EL (cell line): Measurements from ENCODE around the gene DOHH.
"Not testable (repeated sequence)": the region's sequence is repeated elsewhere in the genome, so short reads cannot be mapped to it uniquely, and the experiment has no call there.

Source experiments
- DNase-seq: peaks from one replicate; pipeline ENCODE4 v3.0.0-alpha.2; 2016

The DOHH gene

DNA sequence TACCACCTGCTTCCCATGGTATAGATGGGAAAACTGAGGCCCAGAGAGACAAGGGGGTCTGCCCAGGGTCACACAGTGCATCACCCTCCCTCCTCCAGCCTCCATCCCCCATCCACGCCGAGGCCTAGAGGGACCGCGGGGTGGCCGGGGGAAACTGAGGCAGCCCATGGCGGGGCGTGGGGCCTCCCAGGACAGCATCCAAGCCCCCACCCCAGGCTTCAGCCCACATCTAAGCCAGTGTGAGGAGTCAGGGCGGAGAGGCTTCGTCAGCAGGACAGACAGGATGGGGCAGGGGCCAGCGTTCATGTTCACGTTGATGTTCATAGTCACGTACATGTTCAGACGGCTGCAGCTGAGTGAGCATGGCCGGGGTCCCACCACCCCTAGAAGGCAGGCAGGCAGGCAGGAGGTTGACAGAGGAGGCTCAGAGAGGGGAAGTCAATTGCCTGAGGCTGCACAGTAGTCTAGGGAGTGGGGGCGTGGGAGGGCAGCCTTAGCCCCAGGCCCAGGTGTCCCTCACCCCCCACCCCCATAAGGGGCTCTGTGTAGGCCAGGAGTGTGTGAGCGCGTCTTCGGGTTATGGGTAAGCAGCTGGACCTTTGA lies 43.4 kb downstream of the DOHH start:
- no peak for DNase-seq

DNA sequence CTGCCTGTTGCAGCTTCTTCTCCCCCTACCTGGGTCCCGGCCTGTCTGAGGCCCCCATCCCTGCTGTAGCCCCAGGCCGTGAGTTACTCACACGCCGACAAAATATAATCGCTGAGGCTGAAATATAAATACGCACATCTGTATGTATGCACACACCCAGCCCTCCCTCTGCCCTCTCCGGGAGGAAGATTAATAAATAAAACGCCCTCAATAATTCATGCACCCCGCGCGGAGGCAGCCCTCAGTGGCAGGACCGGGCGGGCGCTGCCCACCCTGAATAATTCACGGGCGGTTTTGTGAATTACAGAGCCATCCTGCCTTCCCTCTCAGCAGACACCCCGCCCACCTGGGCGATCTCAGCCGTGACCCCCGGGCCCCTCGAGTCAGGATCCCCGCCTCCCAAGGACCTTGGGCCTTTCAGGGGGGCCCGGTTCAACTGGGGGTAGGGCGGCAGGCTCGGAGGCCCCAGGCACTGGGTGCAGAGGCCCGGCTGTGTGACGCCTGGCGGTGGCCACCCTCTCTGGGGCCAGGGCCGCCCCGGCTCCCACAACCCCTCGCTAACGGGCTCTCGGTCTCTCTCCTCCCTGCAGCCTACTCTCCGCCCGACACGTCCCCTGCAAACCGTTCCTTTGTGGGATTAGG lies 44.4 kb downstream of the DOHH start:
- no peak for DNase-seq

DNA sequence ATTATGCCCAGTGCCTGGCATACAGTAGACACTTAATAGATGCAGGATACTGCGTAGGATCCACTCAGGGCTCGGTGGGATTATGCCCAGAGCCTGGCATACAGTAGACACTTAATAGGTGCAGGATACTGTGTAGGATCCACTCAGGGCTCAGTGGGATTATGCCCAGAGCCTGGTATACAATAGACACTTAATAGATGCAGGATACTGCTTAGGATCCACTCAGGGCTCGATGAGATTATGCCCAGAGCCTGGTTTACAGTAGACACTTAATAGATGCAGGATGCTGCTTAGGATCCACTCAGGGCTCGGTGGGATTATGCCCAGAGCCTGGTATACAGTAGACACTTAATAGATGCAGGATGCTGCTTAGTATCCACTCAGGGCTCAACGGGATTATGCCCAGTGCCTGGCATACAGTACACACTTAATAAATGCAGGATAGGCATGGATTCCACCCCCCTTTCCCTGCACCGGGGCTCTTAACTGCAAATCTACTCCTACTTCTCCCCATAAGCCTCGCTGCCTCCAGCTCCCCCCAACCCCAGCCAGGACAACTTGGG lies 45.0 kb downstream of the DOHH start:
- no peak for DNase-seq

DNA sequence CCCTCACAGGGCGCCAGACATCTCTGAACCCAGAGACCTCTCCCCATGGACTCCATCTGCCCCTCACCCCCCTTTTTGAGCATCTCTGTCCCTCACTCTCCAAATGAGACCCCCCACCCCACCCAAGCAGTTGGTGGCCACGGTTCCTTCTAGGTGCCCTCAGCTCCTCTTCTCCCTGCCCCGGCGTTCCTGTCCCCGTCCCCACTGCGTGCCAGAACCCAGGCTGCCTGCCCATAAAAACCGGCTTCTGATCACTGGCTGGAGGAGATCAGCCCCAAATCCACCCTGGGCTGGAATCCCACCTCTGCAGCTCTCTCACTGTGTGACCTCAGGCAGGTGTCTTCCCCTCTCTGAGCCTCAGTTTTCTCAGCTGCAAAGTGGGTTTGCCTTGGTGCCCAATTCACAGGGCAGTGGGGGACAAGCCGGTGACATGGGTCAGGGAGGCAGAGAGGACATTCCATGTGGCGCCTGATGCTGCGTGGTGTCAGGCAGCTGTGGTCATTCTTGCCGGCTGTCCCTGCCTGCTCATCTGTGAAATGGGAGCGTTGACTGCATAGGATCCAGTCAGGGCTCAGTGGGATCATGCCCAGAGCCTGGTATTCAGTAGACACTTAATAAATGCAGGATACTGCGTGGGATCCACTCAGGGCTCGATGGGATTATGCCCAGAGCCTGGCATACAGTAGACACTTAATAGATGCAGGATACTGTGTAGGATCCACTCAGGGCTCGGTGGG lies 45.6 kb downstream of the DOHH start:
- DNase-seq = no peak

DNA sequence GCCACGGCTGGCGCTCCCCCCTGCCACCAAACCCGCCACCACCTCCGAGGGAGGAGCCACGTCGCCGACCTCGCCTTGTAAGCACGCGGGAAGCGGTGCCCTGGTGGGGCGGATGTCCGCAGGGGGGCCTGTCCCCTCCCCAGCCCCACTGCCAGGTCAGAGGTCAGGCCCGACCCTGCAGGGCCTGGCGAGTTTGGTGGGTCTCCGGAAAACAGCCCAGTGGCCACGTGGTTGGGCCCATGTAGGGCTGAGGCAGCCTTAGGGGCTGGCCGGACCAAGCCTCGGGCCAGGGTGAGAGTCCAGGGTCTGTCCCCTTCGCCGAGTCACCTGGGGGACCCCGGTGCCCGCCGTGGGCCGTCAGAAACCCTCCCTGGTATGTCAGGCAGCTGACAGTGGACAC lies 46.6 kb downstream of the DOHH start:
- no peak for DNase-seq

DNA sequence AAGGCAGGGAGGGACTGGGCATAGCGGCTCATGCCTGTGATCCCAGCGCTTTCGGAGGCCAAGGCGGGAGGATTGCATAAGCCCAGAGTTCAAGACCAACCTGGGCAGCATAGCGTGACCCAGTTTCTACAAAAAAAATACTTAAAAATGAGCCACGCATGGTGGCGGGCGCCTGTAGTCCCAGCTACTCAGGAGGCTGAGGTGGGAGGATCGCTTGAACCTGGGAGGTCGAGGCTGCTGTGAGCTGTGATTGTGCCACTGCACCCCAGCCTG lies 47.6 kb downstream of the DOHH start:
- DNase-seq = not testable (repeated sequence)

DNA sequence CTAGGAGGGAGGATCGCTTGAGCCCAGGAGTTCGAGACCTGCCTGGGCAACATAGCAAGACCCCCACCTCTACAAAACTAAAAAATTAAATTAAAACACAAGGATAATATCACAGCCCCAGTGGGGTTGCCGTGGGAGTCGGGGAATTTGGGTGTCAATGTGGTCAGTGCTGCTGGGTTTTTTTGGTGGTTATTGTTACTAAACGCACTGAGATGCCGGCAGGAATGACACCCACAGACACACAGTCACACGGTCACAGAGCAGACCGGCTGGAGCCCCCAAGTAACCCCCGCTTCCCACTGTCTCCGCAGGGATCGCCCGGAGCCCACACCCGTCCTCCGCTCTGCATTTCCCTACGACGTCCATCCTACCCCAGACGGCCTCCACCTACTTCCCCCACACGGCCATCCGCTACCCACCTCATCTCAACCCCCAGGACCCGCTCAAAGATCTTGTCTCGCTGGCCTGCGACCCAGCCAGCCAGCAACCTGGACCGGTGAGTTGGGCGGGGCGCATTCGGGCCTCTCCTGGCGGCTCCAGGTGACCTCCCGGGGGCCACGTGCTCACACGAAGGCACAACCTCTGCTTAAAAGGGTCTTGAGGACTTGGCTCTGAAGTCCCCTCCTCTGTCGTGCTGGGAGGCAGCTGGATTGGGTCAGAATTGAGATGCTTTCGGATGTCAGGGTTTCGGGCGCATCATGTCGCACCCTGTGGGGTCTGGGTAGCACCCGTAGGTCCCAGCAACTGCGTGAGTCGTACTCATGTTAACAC lies 48.1 kb downstream of the DOHH start:
- DNase-seq = no peak

DNA sequence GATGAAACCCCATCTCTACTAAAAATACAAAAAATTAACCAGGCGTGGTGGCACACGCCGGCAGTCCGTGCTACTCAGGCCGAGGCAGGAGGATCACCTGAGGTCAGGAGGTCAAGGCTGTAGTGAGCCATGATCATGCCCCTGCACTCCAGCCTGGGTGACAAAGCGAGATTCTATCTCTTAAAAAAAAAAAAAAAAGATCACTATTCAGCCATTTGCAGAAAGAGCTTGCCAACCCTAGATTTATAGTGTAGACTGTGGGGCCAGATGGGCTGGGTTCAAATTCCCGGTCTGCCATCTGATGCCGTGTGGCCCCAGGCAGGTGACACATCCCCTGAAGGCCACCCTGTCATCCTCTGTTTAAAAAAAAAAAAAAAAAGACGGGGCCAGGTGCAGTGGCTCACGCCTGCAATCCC lies 49.0 kb downstream of the DOHH start:
- no peak for DNase-seq

DNA sequence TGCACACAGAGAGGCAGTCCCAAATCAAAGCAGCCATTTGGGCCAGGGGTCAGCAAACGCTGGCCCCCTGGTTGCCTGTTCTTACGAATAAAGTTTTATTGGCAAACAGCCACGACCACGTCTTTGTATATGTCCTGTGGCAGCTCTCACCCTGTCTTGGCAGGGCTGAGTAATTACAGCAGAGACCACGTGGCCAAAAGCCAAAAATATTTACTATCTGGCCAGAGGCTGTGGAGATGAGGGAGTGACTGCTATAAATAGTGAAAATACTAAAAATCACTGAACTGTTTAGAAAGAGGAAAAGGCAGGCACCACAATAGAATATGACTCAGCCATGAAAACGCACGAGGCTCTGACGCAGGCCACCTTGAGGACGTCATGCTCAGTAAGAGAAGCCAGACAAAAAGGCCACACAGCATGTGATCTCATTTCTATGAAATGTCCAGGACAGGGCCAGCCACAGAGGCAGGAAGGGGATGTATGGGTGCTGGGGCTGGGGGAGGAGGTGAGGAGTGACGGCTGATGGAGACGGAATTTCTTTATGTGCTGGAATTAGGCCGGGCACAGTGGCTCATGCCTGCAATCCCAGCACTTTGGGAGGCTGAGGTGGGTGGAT lies 49.6 kb downstream of the DOHH start:
- DNase-seq = peak; percentile 100

DNA sequence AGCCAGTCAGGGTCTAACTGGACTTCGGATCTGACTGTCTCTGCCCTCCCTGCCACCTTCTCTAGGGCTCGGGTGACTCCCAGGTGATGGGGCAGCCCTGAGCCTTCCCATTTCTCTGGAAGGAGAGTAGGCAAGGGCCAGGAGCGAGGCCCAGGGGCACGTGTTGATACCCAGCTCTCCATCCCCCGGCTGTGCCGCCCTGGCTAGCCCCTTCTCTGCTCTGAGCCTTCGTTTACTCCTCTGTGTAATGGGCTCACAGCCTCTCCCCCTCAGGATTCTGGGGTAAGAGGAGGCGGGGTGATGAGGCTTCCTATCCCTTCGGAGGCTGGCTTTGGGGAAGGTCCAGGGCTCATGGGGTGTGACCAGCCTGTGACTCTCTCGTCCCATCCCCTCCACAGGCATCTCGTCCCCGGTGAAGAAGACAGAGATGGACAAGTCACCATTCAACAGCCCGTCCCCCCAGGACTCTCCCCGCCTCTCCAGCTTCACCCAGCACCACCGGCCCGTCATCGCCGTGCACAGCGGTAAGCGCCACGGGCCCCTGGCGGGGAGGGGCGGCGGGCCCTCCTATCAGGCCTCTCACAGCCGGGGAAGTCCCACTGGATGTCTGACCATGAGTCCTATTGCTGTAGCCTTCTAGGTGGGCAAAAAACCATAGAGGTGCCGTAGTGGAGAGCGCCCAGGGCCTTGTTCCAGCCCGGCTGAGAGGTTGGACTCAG lies 51.7 kb downstream of the DOHH start:
- no peak for DNase-seq

DNA sequence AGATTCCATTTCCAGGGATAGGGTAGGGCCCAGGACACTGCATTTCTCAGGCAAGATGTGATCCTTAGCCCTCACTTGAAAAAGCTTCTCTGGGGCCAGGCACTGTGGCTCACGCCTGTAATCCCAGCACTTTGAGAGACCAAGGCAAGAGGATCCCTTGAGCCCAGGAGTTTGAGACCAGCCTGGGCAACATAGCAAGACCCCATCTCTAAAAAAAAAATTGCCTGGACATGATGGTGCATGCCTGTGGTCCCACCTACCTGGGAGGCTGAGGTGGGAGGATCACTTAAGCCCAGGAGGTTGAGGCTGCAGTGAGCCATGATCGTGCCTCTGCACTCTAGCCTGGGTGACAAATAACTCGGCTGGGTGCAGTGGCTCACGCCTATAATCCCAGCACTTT lies 53.8 kb downstream of the DOHH start:
- not testable (repeated sequence) for DNase-seq

DNA sequence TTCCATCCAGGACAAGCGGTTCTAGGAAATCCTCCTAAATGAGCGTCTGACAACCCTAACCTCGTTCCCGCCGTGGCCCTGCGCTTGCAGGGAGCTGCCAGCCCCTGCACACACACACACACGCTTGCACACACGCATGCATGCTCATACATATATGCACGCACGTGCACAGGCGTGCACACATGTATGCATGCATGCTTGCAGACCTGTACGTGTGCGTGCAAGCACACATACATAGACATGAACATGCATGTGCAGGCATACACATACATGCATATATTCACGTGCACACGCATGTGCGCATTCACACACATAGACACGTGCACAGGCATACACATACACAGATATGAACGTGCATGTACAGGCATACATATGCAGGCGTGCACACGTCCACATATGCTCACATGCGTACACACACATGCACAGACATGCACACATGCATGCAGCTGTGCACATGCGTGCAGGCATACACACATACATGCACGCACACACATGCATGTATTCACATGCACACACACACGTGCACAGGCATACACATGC lies 55.7 kb downstream of the DOHH start:
- DNase-seq = no peak

DNA sequence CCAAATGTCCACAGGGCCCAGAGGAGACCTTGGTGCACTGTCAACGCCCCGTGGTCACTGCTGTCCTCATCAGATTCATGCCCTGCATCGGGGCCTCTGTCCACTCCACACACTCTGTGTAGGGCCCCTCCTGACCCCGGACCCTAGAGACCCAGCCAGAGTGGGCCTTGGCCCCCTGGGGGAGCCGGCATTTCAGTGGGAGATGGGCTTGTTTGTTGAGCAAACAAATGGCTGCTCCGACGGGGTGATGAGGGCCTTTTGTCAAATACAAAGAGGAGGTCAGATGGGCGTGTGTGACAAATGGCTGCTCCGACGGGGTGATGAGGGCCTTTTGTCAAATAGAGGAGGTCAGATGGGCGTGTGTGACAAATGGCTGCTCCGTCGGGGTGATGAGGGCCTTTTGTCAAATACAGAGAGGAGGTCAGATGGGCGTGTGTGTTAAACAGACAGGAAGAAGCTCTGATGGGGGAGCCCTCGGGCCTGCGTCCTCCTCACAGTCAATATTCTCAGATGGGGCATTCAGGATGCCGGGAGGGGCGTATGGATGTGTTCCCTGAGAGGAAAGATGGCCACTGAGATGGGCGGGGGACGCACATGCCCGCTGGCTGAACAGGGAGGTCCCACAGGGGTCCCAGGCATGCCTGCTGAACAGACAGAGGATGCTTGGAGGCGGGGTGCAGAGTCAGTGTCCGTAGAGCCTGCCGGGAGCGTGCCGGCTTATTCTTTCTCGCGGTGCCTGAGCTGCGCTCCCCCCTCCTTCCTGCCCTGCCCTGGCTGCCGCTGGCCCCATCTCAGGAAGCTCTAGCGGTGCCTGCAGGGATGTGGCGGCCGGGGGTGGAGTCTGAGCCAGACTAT lies 56.4 kb downstream of the DOHH start:
- DNase-seq = no peak

DNA sequence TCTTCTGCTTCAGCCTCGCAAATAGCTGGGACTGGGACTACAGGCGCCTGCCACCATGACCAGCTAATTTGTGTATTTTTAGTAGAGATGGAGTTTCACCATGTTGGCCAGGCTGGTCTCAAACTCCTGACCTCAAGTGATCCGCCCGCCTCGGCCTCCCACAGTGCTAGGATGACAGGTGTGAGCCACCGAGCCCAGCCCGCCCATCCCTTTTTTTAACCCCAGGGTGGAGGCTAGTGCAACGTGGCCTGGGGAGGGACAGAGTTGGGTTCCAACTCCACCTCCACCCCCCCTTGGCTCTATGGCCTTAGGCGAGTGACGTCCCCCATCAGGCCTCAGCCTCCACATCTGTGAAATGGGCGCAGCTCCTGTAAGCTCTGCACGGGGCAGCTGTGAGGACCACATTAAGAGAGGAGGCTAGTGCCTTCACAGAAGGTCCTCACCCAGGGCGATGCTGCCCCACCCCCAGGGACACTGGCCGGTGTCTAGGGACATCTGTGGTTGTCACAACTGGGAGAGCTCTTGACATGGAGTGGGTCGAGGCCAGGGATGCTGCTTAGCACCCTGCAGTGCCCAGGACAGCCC lies 57.9 kb downstream of the DOHH start:
- DNase-seq = no peak

DNA sequence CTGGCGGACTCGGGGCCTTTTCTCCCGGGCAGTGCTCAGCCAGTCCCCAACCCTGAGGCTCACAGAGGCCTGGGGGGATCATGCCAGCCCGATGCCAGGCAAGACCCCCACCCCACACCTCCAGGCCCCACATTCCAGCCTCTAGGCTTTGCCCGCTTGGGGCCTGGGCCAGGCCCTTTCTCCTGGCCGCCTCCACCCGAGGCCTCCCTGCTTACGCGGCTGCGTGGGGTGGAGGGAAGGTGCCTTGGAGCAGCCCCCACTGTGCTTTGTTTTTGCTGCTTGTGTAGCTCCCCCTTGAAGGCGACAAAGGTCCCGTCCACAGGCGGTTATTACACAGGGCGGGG lies 58.5 kb downstream of the DOHH start:
- no peak for DNase-seq

DNA sequence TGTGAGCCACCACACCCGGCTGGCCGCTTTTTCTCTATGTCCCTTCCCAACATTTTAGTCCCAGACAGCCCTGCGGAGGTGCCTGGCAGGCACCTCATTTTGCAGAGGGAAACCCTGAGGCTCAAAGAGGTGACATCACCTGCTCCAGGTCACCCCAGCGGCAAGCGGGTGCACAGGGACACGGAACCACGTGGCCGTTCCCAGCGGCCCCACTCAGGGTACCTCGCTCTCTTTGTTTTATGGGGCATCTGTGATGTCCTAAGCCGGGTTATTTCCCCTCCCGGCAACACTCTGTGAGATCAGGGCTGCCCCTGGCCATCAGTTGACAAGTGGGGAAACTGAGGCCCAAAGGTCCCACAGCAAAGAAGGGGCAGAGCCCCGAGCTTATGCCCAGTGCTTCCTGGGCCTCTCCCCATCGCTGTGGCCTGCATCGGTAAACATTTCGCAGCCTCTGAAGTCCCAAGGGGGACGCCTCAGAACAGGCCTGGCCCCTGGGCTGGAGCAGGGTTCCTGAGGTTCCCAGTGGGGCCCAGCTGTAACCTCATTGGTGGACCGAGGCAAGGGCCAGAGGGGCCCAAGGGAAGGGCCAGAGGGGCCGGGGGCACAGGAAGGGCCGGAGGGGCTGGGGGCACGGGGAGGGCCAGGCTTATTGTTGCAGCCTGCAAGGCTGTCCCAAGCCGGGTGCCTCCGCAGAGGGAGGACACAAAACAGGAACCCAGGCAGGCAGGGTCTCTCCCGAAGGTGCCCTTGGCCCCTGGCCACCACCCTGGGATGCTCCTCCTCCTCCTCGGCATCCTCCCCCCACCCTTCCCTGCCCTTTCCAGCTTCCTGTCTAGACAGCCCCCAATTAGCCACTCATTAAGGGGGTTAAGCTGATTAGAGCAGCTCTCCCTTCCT lies 59.1 kb downstream of the DOHH start:
- DNase-seq = no peak
